NCI-H2107 treated with DMSO at 0.1 percent for 48 hours (cell line): Measurements from ENCODE around the gene TCF7L2.

Experiments
- DNase-seq: peaks from one replicate; lab custom pipeline; 2025; ENCODE audit not compliant: unreplicated experiment; lab: John Stamatoyannopoulos, UW

TCF7L2 gene

DNA sequence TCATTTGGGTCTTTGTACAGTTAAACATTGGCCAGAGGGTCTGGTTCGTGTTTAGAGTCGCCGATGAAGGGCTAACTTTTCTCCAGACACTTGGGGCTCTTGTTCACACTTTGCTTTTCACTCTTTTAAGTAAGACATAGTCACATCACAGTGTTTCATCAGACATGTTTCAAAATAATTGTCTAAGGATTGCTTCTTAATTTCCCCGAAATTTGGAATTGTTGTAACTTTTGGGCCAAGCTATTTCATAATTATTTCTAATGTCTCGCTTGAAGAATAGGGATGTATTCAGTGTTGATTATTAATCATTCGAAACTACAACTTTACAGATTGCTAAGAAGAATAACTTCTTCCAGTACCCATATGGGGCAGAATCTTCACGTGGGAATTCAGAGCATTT lies 92.8 kb downstream of the TCF7L2 start:
- DNase-seq: no peak

- DNase-seq: no peak
Measured at GRCh38 chr10:113044016-113044755, 94.1 kb downstream of the TCF7L2 start.

DNA sequence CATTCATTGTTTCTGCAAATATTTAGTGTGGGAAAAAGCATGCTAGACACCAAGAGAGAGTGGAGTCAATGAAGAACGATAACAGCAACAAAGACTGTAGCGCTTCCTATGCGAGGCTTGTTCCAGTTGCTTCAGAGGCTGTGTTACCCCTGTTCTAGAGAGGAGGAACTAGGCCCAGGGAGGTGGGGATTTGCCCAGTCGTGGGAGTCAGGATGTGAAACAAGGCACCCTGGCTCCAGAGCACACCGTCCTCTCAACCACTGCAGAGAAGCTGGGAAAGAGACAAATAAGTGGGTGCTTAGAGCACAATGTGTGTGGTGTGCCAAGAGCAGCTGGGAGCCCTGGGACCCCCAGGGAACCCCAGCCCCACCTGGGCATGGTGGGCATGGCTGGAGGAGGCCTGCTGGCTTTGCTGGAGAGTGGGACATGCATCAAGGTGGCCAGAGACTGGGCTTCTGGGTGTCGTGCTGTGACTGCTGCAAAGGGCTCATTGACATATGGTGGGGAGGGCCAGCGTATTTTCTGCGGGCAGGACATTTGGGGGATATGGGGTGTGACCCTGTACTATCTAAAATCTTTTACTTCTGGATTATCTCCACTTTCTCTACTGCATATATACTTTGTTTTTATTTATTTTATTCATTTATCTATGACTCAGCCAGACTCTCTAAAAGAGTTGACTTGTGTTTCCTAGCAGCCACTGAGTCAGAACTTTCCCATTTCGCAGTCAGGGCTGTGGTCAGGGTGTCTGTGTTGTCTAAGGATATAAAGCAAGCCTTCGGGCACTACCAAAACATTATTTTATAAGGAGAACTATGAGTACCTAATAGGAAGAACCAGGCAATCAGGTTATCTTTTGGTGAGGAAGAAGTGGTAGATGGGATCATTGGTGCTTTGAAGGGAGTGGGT lies 95.4 kb downstream of the TCF7L2 start:
- no peak for DNase-seq

DNA sequence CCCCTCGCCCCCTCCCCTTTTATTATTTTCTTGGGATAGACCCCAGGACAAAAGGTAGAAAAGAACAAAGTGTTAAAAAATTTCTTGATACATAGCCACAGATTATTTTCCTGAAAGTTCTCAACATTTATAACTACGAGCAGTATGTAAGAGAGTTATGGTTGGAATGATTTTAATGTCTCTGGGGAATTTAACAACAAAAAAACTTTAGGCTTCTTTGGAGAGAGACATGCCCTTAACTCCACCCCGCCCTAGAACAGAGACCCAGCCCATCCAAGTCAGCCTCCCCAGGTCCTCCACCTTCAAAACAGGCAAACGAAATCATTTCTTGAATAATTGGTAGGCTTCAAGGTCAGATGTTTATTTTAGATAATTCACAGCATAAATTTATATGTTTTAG lies 97.1 kb downstream of the TCF7L2 start:
- no peak for DNase-seq

DNA sequence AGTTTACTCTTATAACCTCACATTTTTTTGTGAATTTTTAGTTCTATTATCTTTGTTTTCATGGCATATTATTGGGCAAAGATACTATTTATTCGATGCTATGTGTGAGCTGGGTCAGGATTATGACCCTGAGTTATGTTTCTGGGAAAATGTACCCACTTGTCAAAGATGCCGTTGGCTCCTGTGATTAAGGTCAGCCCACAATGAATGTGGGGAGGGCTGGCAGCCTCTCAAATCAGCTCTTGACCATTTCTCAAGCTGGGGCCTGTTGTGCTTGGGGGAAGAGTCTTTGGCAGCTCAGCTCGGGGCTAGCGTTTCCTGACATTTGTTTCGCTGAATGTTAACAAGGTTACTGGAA lies 97.5 kb downstream of the TCF7L2 start:
- DNase-seq: no peak

DNA sequence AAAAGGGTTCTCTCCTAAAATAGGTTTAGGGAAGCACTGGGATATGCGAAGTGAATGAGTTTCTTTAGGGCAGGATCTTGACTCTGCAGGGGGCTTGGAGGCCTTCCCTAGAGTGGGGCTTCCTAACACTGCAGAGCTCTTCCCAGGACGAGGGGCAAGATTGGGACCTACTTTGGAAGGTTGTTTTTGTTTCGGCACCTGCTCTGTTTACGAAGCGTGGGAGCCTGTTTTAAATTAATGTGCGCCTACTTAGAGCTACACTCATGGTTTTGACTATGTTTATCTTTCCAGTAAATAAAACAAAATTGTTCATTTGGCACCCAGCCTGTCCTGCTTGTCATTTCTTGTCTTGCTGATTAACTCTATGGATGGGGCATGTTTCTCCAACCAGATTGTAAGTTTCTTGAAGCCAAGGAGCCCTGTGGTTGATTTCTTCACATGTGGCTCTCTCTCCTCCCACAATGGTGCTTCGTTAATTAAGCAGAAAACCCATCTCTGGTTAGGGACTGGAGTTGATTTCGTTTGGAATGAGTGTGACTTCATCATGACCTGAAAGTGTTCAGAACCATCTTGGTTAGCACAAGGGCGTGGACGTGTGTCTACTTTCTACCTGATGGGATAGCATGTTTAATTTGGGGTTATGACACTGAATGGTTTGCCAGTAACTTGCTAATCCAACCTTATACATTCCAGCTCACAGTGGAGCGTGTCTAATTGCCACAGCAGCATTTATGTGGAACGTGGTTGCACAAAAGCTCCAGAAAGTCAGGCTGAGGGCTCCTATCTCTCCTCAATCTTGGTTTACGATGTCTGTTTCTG lies 98.1 kb downstream of the TCF7L2 start:
- no peak for DNase-seq

DNA sequence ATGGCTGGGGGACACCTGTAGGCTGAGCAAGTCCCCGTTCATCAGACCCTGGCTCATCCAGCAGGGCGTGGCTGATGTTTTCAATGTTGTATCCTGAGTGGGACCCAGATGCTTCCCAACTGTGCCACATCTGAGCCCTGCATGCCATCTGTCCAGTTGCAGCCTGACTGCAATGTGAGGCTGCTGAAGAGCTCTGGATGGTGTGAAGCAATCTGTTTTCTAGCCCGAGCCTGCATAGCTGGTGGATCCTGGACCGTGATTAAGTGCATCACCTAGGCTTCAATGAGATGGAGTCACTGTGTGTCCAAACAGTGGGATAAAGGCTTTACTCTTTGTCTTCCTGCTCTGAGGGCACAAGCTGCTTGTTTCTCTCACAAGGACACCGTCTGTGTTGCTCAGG lies 99.8 kb downstream of the TCF7L2 start:
- no peak for DNase-seq

DNA sequence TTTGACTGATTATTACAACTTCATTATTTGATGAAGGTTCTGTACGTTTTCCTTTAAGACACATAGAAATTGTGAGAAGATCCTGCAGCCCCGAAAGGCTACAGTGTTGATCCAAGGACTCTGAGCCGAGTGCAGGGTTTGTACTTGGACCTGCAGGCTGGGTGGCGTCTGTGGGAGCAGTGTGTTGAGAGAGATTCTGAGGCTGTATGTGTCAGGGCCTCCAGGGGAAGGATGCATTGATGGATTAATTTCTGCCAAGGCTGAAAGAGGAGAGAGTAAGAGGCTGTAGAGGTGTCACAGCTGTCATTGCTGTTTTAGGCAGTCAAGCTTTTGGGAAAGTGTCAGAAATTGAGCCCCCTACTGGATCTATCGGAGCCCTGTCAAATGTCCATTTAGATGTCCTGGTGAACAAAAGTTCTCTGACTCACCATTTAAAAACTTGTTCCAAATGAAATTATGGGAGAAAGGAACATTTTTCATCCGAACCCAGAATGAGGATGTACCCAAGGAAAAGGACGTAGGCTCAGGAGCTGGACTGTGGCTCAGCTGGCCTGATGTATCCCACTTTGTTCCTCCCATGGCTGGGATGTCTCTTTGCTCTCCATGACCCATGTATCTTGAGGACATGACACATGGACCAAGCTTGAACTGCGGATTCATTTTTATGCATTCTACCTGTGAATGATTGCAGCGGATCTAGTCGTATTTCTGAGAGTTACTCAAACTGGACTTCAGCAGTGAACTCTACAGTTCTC lies 102.2 kb downstream of the TCF7L2 start:
- no peak for DNase-seq

DNA sequence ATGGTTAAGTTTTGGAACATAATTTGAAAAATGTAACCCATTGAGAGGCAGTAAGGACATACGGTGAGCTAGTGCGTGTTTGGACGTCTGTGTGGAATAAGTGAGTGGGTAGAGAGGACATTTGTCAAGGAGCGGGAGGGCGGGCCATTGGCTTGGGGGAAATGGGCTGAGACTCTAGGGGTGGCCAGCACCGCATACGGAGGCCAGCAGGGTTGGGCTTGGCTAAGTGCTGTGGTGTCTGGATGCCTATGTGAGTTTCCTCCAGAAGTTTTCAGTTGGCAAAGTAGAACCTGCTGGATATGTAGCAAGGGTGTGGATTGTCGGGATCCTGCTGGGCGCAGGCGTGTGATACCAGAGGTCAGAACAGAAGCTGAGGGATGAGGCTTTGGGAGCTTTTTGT lies 103.0 kb downstream of the TCF7L2 start:
- no peak for DNase-seq

DNA sequence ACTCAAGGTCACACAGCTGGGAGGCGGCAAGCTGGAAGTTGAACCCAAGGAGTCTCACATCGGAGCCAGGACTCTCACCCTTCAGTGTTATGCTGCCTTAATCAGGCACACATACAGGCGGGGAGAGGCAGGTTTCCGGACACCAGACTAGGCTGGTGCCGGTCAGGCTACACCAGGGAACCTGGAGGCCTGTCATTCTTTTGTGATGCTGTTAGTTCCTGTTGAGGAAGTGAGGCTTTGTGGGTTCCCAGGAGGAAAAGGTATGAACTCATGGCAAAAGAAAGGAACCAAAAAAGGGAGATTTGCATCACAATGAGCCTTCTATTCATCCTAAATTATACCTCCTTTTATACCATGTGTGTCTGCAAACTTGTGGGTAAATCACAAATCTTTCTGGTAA lies 103.8 kb downstream of the TCF7L2 start:
- DNase-seq: no peak

DNA sequence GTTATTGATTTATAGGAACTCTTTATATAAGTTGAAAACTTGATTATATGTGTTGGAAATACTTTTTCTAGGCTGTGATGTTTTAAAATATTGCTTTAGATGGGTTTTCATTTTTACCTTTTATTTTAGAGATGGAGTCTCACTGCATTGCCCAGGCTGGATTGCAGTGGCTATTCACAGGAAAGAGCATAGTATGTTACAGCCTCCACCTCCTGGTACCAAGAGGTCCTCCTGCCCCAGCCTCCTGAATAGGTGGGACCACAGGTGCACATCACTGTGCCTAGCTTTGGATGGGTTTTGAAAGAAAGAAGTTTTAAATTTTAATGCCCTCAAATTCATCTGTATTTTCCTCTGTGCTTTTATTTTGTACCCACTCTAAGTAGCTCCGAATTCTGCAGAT lies 105.4 kb downstream of the TCF7L2 start:
- no peak for DNase-seq

GRCh38 chr10:113056030-113056429 lies 106.0 kb downstream of the TCF7L2 start:
- DNase-seq: no peak

DNA sequence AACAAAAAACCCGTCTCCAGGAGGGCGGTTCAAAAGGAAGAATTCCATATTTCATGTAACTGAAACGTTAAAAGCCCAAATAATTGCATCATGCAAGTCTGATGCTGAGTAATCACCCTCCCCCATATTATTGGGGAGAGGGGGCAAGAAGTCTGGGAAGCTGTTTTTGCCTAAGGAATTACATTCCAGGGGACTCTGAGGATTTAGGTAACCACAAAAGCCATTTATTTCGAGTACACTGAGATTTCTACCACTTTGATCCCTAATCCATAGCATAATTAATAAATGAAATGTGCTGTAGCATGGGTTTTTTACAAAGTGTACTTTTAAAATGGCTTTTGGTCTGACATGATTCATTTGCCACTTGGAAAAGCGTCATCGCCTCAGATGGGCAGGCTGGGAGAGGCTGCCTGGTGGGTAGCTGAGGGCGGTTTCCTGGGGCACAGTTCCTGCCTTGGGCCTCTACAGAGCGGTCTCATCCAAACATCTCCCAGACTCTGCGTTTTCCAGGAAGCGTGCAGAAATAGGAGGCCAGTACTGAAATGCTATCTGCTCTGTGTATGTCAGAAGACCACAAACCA lies 106.5 kb downstream of the TCF7L2 start:
- DNase-seq: no peak

DNA sequence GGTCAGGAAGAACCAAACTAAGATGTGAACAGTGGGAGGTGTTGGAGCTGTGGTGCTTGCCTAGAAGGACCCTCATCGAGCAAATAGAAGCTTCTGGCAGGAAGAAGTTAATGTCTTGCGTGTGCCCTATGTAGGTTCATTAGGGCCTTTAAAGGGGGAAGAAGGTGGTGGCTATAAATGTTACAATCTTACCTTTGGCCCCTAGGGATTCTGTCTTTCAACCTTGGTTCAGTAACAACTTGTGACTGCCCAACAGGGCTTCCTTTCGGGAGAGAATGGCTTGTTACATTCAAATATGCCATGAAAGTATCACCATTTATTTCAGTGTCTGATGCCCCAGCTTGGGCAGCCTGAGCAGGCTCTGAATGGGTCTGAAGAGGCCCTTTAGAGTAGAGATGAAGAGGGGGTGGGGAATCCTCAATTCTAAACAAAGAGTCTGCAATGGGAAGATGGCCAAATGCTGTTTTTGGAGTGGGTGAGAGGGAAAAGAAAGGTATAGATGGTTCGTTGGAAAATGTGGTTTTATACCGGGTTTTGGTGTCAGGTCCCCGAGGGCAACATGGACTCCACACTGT lies 108.0 kb downstream of the TCF7L2 start:
- peak; percentile 25 for DNase-seq

- no peak for DNase-seq
Measured at GRCh38 chr10:113058523-113059370, 108.7 kb downstream of the TCF7L2 start.

- DNase-seq: no peak
Measured at GRCh38 chr10:113059371-113059780, 109.3 kb downstream of the TCF7L2 start.

DNA sequence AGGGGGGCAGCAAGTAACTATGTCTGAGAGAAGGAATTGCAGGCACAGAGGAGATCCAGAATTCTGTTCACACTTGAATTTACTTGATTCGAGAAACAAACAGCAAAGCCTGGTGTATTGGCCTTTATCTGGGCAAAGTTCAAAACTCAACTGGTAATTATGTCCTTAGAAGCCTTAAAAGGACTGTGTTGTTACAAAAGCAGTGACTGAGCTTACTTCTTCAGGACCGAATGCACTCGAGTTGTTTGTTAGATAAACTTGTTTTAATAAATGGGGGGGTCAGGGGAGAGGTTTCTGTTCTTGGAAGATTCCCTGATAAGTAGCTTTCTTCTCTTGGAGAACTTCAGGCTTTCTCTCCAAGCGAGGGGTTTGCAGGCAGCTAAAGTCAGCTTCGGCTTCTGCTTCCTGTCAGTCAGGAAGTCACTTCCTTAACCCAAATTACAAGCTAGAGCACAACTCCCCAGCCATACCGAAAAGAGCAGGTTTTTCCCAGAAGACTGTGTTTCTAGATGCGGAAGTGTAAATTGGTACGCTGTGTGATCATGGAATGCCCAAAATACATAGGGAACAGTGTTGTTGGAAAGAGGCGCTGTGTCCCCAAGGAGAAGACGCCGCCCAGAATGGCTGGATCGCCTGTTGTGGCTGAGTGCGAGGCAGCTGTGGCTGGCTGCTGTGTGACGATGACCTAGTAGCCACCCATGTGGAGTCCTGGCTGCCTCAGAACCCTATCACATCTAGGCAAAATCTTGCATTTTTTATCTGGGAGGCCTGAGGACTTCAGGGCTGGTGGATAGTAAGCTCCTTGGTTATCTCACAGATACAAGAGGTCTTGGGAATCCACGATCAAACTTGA lies 110.4 kb downstream of the TCF7L2 start:
- no peak for DNase-seq

DNA sequence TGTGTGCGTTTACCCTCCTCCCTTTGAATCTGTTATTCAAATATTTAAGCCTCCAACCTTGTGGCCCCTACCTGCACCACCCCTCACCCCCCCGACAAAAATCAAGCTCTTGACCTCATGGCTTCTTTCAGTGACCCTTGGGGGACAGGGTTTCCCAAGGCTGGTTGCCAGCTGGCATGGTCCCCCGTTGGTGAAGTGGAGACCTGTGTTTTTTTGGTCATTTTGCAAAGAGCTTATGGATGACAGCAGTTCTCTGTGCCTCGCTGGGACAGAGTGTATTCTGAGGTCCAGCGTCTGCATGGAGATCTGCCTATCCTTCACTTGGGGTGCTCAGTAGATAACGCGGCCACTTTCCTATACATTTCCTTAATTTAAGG lies 111.0 kb downstream of the TCF7L2 start:
- DNase-seq: no peak
